GM18867 (cell line): ENCODE data around the gene CBFA2T3.
"Not testable (repeated sequence)": the region's sequence is repeated elsewhere in the genome, so short reads cannot be mapped to it uniquely, and the experiment has no call there.

Source experiments
- ATAC-seq: cut with Tn5 transposase; IDR thresholded peaks from one replicate; pipeline ENCODE4 v1.9.1; 2021; ENCODE audit warnings: mild to moderate bottlenecking, moderate library complexity; ENCODE audit not compliant: unreplicated experiment

The CBFA2T3 gene

DNA sequence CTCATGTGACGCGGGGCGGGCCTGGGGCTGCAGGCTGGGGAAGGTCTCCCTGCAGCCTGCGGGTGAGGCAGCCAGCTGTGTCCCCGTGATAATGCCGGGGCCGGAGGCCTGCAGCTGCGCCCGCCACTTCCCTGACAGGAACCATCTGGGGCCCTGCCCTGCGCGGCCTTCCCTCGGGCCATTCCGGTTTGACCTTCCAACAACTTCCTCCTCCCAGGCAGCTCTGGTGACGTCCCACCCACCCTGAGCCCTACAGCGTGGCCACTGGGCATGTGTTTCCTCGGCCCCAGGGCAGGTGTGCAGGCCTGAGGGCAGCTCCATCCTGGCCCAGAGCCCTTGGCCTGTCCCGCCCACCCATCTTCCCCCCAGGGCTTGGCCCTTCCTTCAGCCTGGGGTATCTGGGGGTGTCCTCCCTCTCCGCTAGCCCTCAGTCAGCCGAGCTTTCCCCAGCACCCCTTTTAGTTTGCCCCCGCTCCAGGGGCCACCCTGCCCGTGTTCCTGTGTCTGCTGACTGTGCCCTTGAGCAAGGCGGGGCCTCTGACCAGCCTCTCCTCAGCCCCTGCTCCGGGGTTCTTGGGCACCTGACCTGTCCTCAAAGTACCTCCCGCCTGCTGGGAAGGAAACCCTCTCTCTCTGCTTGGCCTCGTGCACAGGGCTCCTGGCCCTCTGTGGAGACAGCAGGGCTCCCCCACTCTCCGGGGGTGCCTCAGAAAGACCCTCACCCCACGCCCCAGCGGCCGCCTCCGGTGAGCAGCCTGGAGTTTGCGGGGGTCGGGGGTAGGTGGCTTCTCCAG is at the start of gene CBFA2T3:
Gene CBFA2T3 (minus strand): TSS at position 190 of the 794 bp plus-strand sequence. CDS start 400 bp downstream, outside the sequence.
- no peak for ATAC-seq

DNA sequence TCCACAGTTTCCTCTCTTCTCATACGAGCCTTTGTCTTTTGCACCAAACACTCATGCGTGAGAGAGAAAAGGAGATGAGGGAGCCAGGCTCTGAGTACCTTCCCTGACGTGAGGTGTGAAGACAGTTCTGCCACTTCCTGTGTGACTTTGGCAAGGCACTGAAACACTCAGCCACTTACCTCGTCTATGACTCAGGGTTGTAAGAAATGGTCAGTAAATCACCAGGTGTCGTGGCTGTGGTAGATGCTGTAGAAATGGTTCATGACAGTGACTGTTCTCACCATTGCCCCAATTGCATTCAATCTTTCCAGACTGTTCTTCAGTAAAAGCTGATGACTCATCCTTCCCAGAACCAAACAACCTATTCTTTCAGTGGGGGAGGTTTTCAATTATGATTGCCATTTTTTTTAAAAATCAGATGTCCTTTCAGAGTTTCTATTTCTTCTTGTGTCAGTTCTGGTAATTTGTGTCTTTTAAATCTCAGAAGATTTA is 49.2 kb upstream of the CBFA2T3 start:
- peak; percentile 90 for ATAC-seq

DNA sequence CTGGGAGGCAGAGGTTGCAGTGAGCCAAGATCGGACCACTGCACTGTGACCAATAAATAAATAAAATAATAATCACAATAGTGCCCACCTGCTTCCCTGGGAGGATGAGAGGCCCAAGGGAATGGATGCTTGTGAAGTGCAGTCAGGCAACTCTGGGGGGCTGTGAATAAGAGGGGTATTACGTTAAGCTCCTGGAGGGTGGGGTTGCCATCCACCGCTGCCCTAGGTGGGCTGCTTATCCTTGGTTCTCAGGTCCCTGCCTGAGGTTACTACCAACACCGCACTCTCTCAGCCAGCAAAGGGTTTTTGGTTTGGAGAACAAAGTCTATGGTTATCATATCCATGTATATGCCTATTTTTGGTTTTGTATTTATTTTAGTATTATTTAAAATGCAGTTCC is 48.6 kb upstream of the CBFA2T3 start:
- no peak for ATAC-seq

GRCh38 chr16:89024546-89025060 is 47.6 kb upstream of the CBFA2T3 start:
- no peak for ATAC-seq

- ATAC-seq = no peak
Measured at GRCh38 chr16:89023621-89024511, 46.9 kb upstream of the CBFA2T3 start.

DNA sequence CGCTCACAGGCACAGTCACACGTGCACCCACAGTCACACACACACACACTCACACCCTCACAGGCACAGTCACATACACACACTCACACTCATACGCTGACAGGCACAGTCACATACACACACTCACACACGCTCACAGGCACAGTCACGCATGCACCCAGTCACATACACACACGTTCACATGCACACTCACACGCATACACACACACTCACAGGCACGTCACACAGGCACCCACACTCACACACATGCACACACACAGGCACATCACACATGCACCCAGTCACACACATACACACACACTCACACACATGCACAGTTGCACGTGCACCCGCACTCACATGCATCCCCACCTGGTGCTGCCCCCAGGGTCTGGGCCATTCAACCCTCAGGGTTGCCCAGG is 46.1 kb upstream of the CBFA2T3 start:
- no peak for ATAC-seq

- no peak for ATAC-seq
Measured at GRCh38 chr16:89022051-89022836, 45.2 kb upstream of the CBFA2T3 start.

DNA sequence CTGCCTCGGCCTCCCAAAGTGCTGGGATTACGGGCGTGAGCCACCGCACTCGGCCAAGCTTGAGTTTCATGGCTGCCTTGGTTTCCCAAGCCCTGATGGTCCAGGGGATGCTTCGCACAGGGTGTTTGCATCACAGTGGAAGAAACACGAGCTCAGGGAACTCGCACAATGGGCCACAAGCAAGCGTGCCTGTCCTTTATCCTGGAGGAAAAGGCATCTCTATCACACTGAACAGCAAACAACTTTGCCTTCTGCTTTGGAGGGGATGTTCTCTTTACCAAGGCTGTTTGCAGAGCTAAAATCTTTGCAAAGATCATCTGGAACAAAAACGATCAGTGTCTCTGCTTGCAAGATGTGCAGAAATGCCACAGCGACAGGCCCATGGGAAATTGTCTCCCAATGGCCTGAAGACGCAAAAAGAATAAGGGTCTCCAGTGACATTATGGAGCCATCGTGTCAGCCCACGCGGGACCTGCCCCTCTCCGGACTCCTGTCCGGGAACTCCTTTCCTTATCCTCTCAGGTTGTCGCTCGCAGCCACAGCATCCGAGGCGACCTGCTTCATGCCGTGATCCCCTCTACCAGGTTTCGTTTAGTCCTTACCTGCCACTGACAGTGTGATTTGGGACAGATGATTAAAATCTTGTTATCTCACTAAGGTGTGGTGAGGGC is 44.1 kb upstream of the CBFA2T3 start:
- ATAC-seq = no peak

GRCh38 chr16:89020068-89020924 is 43.3 kb upstream of the CBFA2T3 start:
- ATAC-seq = peak; percentile 63

DNA sequence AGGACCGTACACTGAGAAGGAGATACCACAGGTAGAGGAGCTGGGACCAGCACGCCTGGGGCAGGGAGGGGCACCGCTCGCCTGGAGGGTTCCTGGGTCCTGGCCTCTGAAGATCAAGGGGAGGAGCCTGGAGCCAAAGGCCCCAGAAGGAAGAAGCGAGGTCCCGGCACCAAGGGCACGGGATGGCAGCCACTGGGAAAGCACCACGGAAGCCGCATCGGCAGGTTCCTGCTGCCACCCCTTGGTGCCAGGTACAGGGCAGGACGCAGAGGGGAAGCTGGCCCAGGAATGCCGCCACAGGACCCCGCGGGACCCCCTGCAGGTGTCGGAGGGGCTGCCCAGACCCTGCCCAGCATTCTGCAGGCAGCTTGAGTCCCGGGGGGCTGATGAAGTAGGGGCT is 42.5 kb upstream of the CBFA2T3 start:
- no peak for ATAC-seq

DNA sequence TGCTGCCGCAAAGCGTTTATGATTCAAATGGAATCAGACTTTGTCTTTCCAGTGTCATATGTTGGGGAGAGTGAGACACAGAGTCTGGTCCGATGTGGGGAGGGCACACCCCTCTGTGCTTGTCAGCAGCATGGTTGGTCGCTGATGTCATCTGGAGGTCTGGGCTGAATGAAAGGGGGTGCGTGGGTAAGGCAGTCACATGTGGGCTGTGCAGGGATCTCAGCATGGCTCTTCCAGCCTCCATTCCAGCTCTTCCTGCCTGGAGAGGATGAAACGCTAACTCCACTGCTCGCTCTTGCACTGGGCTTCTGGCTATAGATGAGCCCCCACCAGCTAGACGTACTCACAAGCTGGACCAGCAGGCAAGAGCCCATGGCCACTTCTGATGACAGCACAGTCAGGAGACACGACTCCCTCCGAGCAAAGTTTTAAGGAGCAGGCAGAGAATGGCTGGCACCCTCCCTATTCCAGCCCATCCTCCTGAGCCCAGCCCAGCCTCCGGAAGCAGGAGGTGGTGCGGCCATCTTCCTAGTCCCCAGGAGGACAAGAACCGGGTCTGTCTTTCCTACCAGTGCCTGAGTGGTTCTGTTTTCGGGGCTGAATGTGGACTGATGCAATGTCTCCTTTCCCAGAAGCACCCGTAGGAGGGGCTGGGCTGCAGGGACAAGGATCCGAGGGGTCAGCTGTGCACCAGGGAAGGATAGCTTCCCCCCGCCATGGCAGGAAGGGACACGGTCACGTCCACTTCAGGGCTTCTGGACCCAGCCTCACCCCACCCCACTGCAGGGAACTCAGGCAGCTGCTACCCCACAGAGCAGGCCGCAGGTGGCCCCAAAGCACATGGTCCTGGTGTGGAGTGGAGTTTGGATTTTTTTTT is 41.5 kb upstream of the CBFA2T3 start:
- no peak for ATAC-seq

DNA sequence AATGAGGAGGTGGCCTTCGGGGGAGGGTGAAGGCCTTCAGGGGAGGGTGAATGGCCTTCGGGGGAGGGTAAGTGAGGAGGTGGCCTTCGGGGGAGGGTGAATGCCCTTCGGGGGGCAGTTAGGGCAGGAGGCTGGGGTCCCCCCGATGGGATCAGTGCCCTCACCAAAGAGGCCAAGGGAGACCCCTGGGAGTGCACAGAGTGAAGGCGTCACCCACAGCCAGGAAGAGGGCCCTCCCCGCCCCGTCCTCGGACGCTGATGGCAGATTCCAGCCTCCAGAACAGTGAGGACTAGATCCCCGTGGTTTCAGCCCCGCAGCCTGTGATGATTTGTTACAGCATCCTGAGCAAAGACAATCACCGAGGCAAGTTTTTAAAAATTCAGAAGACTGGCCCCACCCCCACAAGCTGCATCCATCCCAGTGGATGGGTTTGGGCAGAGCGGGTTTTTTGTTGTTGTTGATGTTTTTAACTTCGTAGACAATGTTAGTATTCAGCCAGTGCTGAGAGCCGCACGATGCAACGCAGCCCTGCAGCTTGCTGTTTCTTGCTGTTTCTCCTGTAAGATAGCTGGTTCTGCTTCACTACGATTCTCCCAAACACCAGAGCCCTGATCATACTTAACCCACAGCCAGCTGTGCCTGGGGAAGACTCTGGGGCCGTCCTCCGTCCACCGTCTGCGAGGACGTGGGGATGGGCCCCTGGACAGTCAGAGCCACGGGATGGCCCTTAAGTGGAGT is 40.7 kb upstream of the CBFA2T3 start:
- no peak for ATAC-seq

DNA sequence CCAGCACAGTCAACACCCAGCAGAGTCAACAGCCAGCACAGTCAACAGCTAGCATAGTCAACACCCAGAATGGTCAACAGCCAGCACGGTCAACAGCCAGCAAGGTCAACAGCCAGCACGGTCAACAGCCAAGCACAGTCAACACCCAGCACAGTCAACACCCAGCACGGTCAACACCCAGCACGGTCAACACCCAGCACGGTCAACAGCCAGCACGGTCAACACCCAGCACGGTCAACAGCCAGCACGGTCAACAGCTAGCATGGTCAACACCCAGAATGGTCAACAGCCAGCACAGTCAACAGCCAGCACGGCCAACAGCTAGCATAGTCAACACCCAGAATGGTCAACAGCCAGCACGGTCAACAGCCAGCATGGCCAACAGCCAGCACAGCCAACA is 39.6 kb upstream of the CBFA2T3 start:
- not testable (repeated sequence) for ATAC-seq

DNA sequence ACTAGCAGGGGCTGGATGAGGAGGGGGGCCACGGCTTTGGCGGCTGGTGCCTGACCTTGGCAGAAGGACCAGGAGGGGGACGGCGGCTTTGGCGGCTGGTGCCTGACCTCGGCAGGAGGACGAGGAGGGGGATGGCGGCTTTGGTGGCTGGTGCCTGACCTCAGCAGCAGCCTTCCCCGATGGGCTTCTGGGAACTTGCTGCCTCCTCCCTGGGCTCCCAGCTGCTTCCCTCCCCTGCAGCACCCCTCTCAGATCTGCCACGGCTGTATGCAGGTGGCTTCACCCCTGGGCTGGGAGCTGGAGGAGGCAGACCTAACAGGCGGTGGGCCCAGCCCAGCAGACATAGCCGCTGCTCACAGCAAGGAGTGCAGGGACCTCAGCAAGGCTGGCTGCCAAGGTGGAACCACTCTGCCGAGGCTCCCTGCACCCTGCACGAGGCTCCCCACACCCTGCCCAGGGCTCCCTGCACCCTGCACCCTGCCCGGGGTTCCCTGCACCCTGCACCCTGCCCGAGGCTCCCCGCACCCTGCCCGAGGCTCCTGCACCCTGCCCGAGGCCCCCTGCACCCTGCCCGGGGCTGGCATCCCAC is 38.4 kb upstream of the CBFA2T3 start:
- ATAC-seq = no peak

- ATAC-seq = no peak
Measured at GRCh38 chr16:89014403-89015230, 37.6 kb upstream of the CBFA2T3 start.

DNA sequence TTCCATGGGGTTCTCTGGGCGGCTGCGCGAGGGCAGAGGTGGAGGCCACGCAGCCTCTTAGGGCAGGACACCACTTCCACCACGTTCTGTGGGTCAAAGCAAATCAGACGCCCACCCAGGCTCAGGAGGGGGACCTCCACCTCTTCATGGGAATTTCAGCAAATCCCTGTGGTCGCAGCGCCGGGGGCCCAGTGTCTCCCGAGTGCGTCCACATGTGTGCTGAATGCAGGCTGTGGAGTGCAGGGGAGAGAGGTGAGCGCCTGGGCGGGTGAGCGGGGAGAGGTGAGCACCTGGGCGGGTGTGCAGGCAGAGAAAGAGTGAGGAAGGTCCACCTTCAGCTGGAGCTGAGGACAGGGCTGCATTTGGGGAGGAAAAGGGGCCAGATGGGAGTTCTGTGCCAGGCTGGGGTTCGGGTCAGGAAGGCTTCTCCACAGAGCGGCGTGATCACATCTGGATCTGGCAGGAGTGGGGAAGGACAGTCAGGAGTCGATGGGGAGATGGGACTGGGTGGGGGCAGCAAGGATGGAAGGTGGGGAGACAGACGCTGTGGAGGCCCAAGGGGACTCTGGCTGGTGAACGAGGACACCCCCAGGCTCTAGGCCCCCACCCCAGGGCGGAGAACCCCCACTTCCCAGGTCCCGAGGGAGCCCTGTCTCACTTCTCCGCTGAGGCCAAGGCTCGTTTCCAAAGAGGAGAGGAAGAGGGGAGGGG is 36.8 kb upstream of the CBFA2T3 start:
- ATAC-seq = no peak
